Measurements from ENCODE around the gene MXD3. TPM values are rescaled to one million over a fixed set of nuclear protein-coding genes. Genes with fewer than 3 reads are reported as not detected.

Gene MXD3
- polyA plus RNA-seq, 3 donors, result 21.5 to 61.9 (median 25.5) TPM

DNA sequence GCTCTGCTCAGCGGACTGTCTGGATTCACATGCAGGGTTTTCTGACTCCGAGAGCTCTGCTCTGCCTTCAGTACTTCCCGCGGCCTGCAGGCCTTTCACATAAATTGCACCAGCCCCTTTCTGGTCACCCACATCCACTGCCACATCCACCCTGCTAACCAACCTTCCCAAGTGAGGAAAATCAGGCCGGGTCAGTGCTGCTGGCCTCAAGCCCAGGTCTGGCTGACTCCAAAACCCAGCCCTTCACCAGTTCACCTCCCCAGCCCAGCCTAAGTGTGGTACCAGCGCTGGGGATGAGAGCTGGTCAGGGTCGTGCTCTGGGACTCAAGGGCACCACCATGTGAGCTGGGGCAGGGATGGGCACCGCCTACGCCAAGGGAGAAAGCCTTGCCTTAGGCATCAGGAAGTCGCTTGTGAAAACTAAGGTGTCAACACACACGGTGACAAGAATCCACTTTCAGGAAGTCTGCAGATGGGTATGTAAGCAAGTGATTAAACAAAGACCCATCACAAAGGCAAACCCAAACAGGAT, 27.5 kb upstream of the MXD3 start:
- Mint-ChIP-seq H3K36me3 (peaks cover 76 to 94% of the 10 kb centered on the region in 2 donors), H3K4me1 (peaks cover 3% of the 10 kb centered on the region), H3K27ac (peak overlapping the region in 3 of 7 donors; percentile 31 to 66 (median 54)), H3K27me3 (ENCODE audit: low read depth in 3 of 3) (peaks cover 0 to 5% (median 0%) of the 10 kb centered on the region in 3 donors), H3K9me3 (peaks cover 0 to 2% (median 0%) of the 10 kb centered on the region in 7 donors), H3K4me3 (no peak overlapping the region)
- no peaks in the 10 kb centered on the region for H3K27me3 ChIP-seq (ENCODE audit: control insufficient read depth in 2 of 2, insufficient read depth in 2 of 2, low read length in 2 of 2)
- H3K79me2 ChIP-seq (ENCODE audit: insufficient read depth, low read length), result peaks cover 48% of the 10 kb centered on the region
- H3K27ac ChIP-seq (ENCODE audit: low read depth in 1 of 2, low read length in 2 of 2), result peak overlapping the region in 1 of 2 donors; percentile 36
- no peaks in the 10 kb centered on the region for H3K9me3 ChIP-seq (replicated peaks in 1 of 2; ENCODE audit: control insufficient read depth in 1 of 2, insufficient read depth in 1 of 2, low read length in 2 of 2)
- no peaks in the 10 kb centered on the region for H3K4me1 ChIP-seq (ENCODE audit: control insufficient read depth in 1 of 2, insufficient read depth in 2 of 2, low read length in 2 of 2)
- intact Hi-C loops (cut with micrococcal nuclease), result no loop called here
- peaks cover 92% of the 10 kb centered on the region for H4K20me1 ChIP-seq (ENCODE audit: insufficient read depth, low read length)
- no peak overlapping the region for H3K4me3 ChIP-seq (replicated peaks in 1 of 3; ENCODE audit: low read depth in 2 of 3, low read length in 3 of 3)
- H2AFZ ChIP-seq (ENCODE audit: insufficient read depth, low read depth, low read length, poor library complexity, severe bottlenecking), result no peak overlapping the region
- WGBS (ENCODE audit: insufficient coverage), result 90% methylated on average over 10 of the region's 11 CpGs
- H3K9ac ChIP-seq (ENCODE audit: insufficient read depth, low read length, poor library complexity, severe bottlenecking), result no peak overlapping the region
- H3K4me2 ChIP-seq (replicated peaks; ENCODE audit: extremely low read depth, low read length, poor library complexity, severe bottlenecking), result no peak overlapping the region
- DNase-seq, result no peak
- H3K36me3 ChIP-seq (replicated peaks in 1 of 2; ENCODE audit: control insufficient read depth in 1 of 2, insufficient read depth in 2 of 2, low read length in 2 of 2), result peaks cover 77 to 88% of the 10 kb centered on the region in 2 donors
- TF ChIP-seq CTCF (IDR thresholded peaks at IDR 0.05), result no peak

- Histone ChIP-seq H3K36me3 (replicated peaks in 1 of 2; ENCODE audit: control insufficient read depth in 1 of 2, insufficient read depth in 2 of 2, low read length in 2 of 2) (peaks cover 84 to 90% of the 10 kb centered on the region in 2 donors), H3K9ac (ENCODE audit: insufficient read depth, low read length, poor library complexity, severe bottlenecking) (no peak overlapping the region), H3K4me3 (replicated peaks in 1 of 3; ENCODE audit: low read depth in 2 of 3, low read length in 3 of 3) (no peak overlapping the region), H3K9me3 (replicated peaks in 1 of 2; ENCODE audit: control insufficient read depth in 1 of 2, insufficient read depth in 1 of 2, low read length in 2 of 2) (no peaks in the 10 kb centered on the region), H2AFZ (ENCODE audit: insufficient read depth, low read depth, low read length, poor library complexity, severe bottlenecking) (no peak overlapping the region), H4K20me1 (ENCODE audit: insufficient read depth, low read length) (peaks cover 92% of the 10 kb centered on the region), H3K27ac (ENCODE audit: low read depth in 1 of 2, low read length in 2 of 2) (no peak overlapping the region), H3K4me1 (ENCODE audit: control insufficient read depth in 1 of 2, insufficient read depth in 2 of 2, low read length in 2 of 2) (no peaks in the 10 kb centered on the region), H3K27me3 (ENCODE audit: control insufficient read depth in 2 of 2, insufficient read depth in 2 of 2, low read length in 2 of 2) (no peaks in the 10 kb centered on the region), H3K79me2 (ENCODE audit: insufficient read depth, low read length) (peaks cover 41% of the 10 kb centered on the region), H3K4me2 (replicated peaks; ENCODE audit: extremely low read depth, low read length, poor library complexity, severe bottlenecking) (no peak overlapping the region)
- no peak overlapping the region for H3K4me3 Mint-ChIP-seq
- peaks cover 5% of the 10 kb centered on the region for H3K4me1 Mint-ChIP-seq
- DNase-seq, result no peak
- intact Hi-C loops (cut with micrococcal nuclease), result no loop called here
- peaks cover 0 to 2% (median 0%) of the 10 kb centered on the region in 7 donors for H3K9me3 Mint-ChIP-seq
- peaks cover 79 to 96% of the 10 kb centered on the region in 2 donors for H3K36me3 Mint-ChIP-seq
- WGBS (ENCODE audit: insufficient coverage), result 98% methylated on average over 17 of the region's 22 CpGs
- TF ChIP-seq CTCF (IDR thresholded peaks at IDR 0.05), result no peak
- peak overlapping the region in 3 of 7 donors; percentile 31 to 54 (median 52) for H3K27ac Mint-ChIP-seq
- peaks cover 0 to 10% (median 0%) of the 10 kb centered on the region in 3 donors for H3K27me3 Mint-ChIP-seq (ENCODE audit: low read depth in 3 of 3)
These were observed 26.8 kb upstream of the MXD3 start for GRCh38 chr5:177338251-177339106.

All from CD14-positive monocyte (primary cell).